ENCODE data around the gene C12orf57. TPM values are rescaled to one million over a fixed set of nuclear protein-coding genes. Genes with fewer than 3 reads are reported as not detected.

C12orf57 gene
- total RNA-seq, 3 donors from 2014 or later (not counting 1 experiment from before 2014, with no cell fraction given) = 125 to 157 (median 126) TPM

- H3K36me3 ChIP-seq (ENCODE audit: control insufficient read depth, insufficient read depth, low read length) = peaks cover 39% of the 10 kb centered on the region
- no peak overlapping the region for H3K4me3 Mint-ChIP-seq
- no peak for TF ChIP-seq CTCF (IDR thresholded peaks at IDR 0.05)
- H3K4me1 ChIP-seq (ENCODE audit: control insufficient read depth, insufficient read depth, low read length) = peaks cover 34% of the 10 kb centered on the region
- no peaks in the 10 kb centered on the region for H3K27me3 ChIP-seq (ENCODE audit: control insufficient read depth, insufficient read depth, low read length)
- DNase-seq (no peak), ATAC-seq (no peak)
- no peak overlapping the region for H3K27ac ChIP-seq (ENCODE audit: low read length)
- no peak overlapping the region for H3K4me3 ChIP-seq (ENCODE audit: low read length)
- H3K4me1 Mint-ChIP-seq = peaks cover 29 to 33% of the 10 kb centered on the region in 2 donors
- 98% methylated on average over 9 of the region's 10 CpGs for WGBS (ENCODE audit: insufficient coverage)
- peaks cover 6% of the 10 kb centered on the region for H3K36me3 Mint-ChIP-seq
- H3K27ac Mint-ChIP-seq = no peak overlapping the region
- intact Hi-C loops (cut with micrococcal nuclease) = no loop called here
- H3K9me3 ChIP-seq (ENCODE audit: control insufficient read depth, insufficient read depth, low read length) = no peaks in the 10 kb centered on the region
- H3K27me3 Mint-ChIP-seq (ENCODE audit: low read depth in 2 of 2) = no peaks in the 10 kb centered on the region
- no peaks in the 10 kb centered on the region for H3K9me3 Mint-ChIP-seq
Observed at GRCh38 chr12:6967651-6968100, 23.9 kb downstream of the C12orf57 start.

DNA sequence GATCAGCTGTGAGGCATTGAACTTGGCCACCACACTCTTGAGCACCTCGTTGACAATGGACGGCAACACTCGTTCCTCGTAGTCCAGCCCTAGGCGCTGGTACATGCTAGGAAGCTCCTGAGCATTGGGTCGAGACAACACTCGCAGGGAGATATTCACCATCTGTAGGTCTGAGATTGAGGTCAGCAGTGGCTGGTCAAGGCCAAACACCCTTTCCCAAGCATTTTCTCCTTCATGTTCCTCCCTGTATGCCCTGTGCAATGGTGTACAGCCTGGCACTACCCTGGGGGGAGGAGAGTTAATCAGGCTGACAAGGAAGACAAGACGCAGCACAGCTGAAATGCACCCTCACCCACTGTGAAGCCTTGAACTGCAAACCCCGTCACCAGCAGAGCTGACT, 24.6 kb downstream of the C12orf57 start:
- Histone ChIP-seq H3K9me3 (ENCODE audit: control insufficient read depth, insufficient read depth, low read length) (no peaks in the 10 kb centered on the region), H3K27ac (ENCODE audit: low read length) (no peak overlapping the region), H3K4me3 (ENCODE audit: low read length) (no peak overlapping the region), H3K27me3 (ENCODE audit: control insufficient read depth, insufficient read depth, low read length) (no peaks in the 10 kb centered on the region), H3K4me1 (ENCODE audit: control insufficient read depth, insufficient read depth, low read length) (peaks cover 29% of the 10 kb centered on the region), H3K36me3 (ENCODE audit: control insufficient read depth, insufficient read depth, low read length) (peaks cover 39% of the 10 kb centered on the region)
- H3K27ac Mint-ChIP-seq = peak overlapping the region in 1 of 2 donors; percentile 99
- peaks cover 6% of the 10 kb centered on the region for H3K36me3 Mint-ChIP-seq
- intact Hi-C loops (cut with micrococcal nuclease) = no loop called here
- no peak for DNase-seq
- ATAC-seq = no peak
- TF ChIP-seq CTCF (IDR thresholded peaks at IDR 0.05) = no peak
- no peaks in the 10 kb centered on the region for H3K27me3 Mint-ChIP-seq (ENCODE audit: low read depth in 2 of 2)
- peaks cover 29 to 33% of the 10 kb centered on the region in 2 donors for H3K4me1 Mint-ChIP-seq
- WGBS (ENCODE audit: insufficient coverage) = 96% methylated on average over 9 of the region's 9 CpGs
- H3K4me3 Mint-ChIP-seq = peak overlapping the region; percentile 99
- H3K9me3 Mint-ChIP-seq = no peaks in the 10 kb centered on the region

DNA sequence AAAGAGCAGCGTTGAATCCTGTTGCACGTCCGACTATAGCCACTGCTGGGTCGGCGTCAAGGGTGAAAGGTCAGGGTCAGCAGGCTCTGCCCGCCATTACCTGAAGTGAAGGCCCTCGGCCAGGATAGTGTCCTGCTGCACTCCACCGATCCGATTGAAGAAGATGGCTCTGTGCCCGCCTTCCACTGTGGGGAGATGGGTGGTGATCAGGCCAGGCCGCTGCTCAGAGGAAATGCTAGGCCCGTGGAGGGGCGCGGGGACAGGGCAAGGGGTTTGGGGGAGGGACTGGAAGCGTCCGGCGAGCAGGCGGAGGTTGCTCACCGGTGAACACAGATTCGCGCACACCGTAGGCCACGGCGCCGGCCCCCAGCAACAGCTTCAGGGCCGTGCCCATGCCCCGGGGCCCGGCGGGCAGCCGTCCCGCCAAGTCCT, 26.3 kb downstream of the C12orf57 start:
- no peaks in the 10 kb centered on the region for H3K27me3 Mint-ChIP-seq (ENCODE audit: low read depth in 2 of 2)
- Histone ChIP-seq H3K27me3 (ENCODE audit: control insufficient read depth, insufficient read depth, low read length) (no peaks in the 10 kb centered on the region), H3K9me3 (ENCODE audit: control insufficient read depth, insufficient read depth, low read length) (no peaks in the 10 kb centered on the region), H3K4me1 (ENCODE audit: control insufficient read depth, insufficient read depth, low read length) (peaks cover 22% of the 10 kb centered on the region), H3K4me3 (ENCODE audit: low read length) (peak overlapping the region; percentile 68), H3K36me3 (ENCODE audit: control insufficient read depth, insufficient read depth, low read length) (peaks cover 51% of the 10 kb centered on the region), H3K27ac (ENCODE audit: low read length) (peak overlapping the region; percentile 73)
- no peaks in the 10 kb centered on the region for H3K9me3 Mint-ChIP-seq
- H3K4me1 Mint-ChIP-seq = peaks cover 28% of the 10 kb centered on the region in 2 donors
- peak; percentile 6 to 34 (median 6) for ATAC-seq
- H3K4me3 Mint-ChIP-seq = peak overlapping the region; percentile 99
- peaks cover 6% of the 10 kb centered on the region for H3K36me3 Mint-ChIP-seq
- DNase-seq = no peak
- WGBS (ENCODE audit: insufficient coverage) = under 1% methylated on average over 31 of the region's 31 CpGs
- peak overlapping the region; percentile 94 to 99 for H3K27ac Mint-ChIP-seq
- intact Hi-C loops (cut with micrococcal nuclease) = loop anchor here (1.0 kb wide), 5 partner anchors 27 to 118 kb away; partner anchors contain the start of genes LPCAT3, RNU7-1, SPSB2 and USP5
- no peak for TF ChIP-seq CTCF (IDR thresholded peaks at IDR 0.05)

DNA sequence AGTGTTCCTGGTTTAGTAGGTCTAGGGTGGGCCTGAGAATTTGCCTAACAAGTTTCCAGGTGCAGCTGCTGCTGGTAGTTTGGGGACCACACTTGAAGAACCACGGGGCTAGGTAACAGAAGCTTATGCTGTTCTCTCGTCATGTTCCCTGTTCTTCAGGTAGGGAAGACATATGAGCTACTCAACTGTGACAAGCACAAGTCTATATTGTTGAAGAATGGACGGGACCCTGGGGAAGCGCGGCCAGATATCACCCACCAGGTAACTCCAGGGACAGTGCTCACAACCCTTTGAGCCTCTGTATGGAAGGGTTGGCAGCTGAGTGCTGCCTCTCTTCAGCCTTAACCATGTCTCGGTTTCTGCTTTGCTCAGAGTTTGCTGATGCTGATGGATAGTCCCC, 30.4 kb downstream of the C12orf57 start:
- intact Hi-C loops (cut with micrococcal nuclease) = no loop called here
- H3K27ac ChIP-seq (ENCODE audit: low read length) = no peak overlapping the region
- no peaks in the 10 kb centered on the region for H3K9me3 ChIP-seq (ENCODE audit: control insufficient read depth, insufficient read depth, low read length)
- H3K4me1 Mint-ChIP-seq = peaks cover 22 to 24% of the 10 kb centered on the region in 2 donors
- no peaks in the 10 kb centered on the region for H3K27me3 Mint-ChIP-seq (ENCODE audit: low read depth in 2 of 2)
- WGBS (ENCODE audit: insufficient coverage) = 94% methylated on average over 6 of the region's 6 CpGs
- H3K27me3 ChIP-seq (ENCODE audit: control insufficient read depth, insufficient read depth, low read length) = no peaks in the 10 kb centered on the region
- no peak overlapping the region for H3K4me3 ChIP-seq (ENCODE audit: low read length)
- TF ChIP-seq CTCF (IDR thresholded peaks at IDR 0.05) = no peak
- H3K27ac Mint-ChIP-seq = no peak overlapping the region
- H3K4me3 Mint-ChIP-seq = no peak overlapping the region
- H3K4me1 ChIP-seq (ENCODE audit: control insufficient read depth, insufficient read depth, low read length) = peaks cover 17% of the 10 kb centered on the region
- H3K36me3 ChIP-seq (ENCODE audit: control insufficient read depth, insufficient read depth, low read length) = peaks cover 48% of the 10 kb centered on the region
- DNase-seq (no peak), ATAC-seq (no peak)
- H3K9me3 Mint-ChIP-seq = no peaks in the 10 kb centered on the region
- peaks cover 8% of the 10 kb centered on the region for H3K36me3 Mint-ChIP-seq
